Hepatocyte (in vitro differentiated cells): ENCODE measurements around the gene SAPCD2.

ENCODE experiments used
- CTCF ChIP-seq: fragments of 200-600 bp; sonication (generic); IDR thresholded peaks from 2 replicates; pipeline ENCODE4 v1.5.1; 2016; ENCODE audit warnings: antibody characterized with exemption, mild to moderate bottlenecking; ENCODE audit not compliant: poor library complexity
- EZH2 ChIP-seq: fragments of 200-600 bp; sonication (generic); IDR thresholded peaks from 2 replicates; pipeline ENCODE4 v1.6.1; 2016; ENCODE audit warnings: antibody characterized with exemption, mild to moderate bottlenecking, borderline replicate concordance
- EZH2phosphoT487 ChIP-seq: fragments of 200-600 bp; sonication (generic); IDR thresholded peaks from one replicate; pipeline ENCODE4 v1.6.1; 2018; ENCODE audit warnings: antibody characterized with exemption, mild to moderate bottlenecking, low read depth, moderate library complexity; ENCODE audit not compliant: unreplicated experiment, severe bottlenecking

DNA sequence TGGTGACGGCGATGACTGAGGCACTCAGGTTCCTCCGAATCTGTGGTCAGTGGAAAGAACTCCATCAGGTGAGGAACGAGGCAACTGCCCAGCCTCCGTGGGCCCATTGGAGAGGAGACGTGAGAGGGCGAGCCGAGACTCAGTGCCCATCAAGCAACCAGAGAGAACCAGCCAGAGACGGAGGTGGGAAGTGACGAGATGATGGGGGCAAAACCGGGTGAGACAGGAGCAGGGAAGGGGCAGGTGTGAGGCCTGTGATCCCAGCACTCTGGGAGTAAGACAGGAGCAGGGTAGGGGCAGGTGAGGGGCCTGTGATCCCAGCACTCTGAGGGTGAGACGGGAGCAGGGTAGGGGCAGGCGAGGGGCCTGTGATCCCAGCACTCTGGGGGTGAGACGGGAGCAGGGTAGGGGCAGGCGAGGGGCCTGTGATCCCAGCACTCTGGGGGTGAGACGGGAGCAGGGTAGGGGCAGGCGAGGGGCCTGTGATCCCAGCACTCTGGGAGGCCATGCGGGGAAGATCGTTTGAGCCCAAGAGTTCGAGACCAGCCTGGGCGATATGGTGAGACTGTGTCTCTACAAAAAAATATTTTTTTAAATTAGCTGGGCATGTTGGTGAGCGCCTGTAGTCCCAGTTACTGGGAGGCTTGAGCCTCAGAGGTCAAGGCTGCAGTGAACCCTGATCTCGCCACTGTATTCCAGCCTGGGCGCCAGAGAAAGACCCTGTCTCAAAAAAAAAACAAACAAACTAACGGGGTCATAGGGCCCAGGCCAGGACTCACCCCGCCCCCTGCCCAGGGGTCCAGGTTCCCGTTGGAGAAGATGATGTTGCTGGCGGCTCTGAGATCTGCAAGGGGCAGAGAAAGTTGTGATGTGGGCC is 40.8 kb upstream of the SAPCD2 start:
- TF ChIP-seq EZH2 (no peak), CTCF (no peak), EZH2phosphoT487 (no peak)
